IMR-90 (cell line): Measurements from ENCODE around the gene ACSL1. TPM values are rescaled to one million over a fixed set of nuclear protein-coding genes. Genes with fewer than 3 reads are reported as not detected.

Experiments
- ATAC-seq: fragments of 200-7000 bp; cut with Tn5 transposase; 2 replicates; pipeline ENCODE4 v1.9.1; 2020; ENCODE audit warnings: low read depth, mild to moderate bottlenecking, moderate library complexity
- BruUV-seq: library from RNA; stranded (reverse); fragments of 400-500 nt; replicated peaks from 2 replicates; lab custom pipeline; 2021; lab: Mats Ljungman, UMichigan
- CTCF ChIA-PET: fragments of 300-600 bp; formaldehyde crosslinking; extraction: SDS; loops from one replicate; lab custom pipeline; 2021; ENCODE audit warnings: antibody characterized with exemption; lab: Yijun Ruan, JAX
- POLR2A ChIA-PET: fragments of 300-600 bp; sonication (Branson Sonifier 250); formaldehyde crosslinking; loops from one replicate; lab custom pipeline; 2022; ENCODE audit warnings: antibody characterized with exemption; ENCODE audit not compliant: unreplicated experiment; lab: Charles Lee
- DNase-seq: peaks from one replicate; pipeline ENCODE4 v3.0.0; 2013
- H2AFZ ChIP-seq: replicated peaks from 2 replicates; pipeline ENCODE3; 2013; ENCODE audit warnings: low read length, mild to moderate bottlenecking; ENCODE audit not compliant: poor library complexity
- H2AK5ac ChIP-seq: 2 replicates; pipeline ENCODE4 v1.6.1; 2013; ENCODE audit warnings: low read depth, low read length, inconsistent platforms
- H2AK9ac ChIP-seq: replicated peaks from 2 replicates; pipeline ENCODE3; 2013; ENCODE audit warnings: mild to moderate bottlenecking, low read depth, low read length, moderate library complexity; ENCODE audit not compliant: poor library complexity
- H2BK120ac ChIP-seq: 2 replicates; pipeline ENCODE4 v1.6.1; 2013; ENCODE audit warnings: low read depth, low read length, inconsistent platforms
- H2BK15ac ChIP-seq: 3 replicates; pipeline ENCODE4 v1.6.1; 2013; ENCODE audit warnings: low read depth, low read length, inconsistent platforms
- H2BK20ac ChIP-seq: 2 replicates; pipeline ENCODE4 v1.6.1; 2013; ENCODE audit warnings: low read depth, mild to moderate bottlenecking, inconsistent platforms, low read length, moderate library complexity
- H2BK5ac ChIP-seq: 2 replicates; pipeline ENCODE4 v1.6.1; 2013; ENCODE audit warnings: mild to moderate bottlenecking, low read depth, low read length, inconsistent platforms; ENCODE audit not compliant: poor library complexity, severe bottlenecking
- H3K14ac ChIP-seq: replicated peaks from 2 replicates; pipeline ENCODE4 v1.6.1; 2013; ENCODE audit warnings: low read depth, low read length, inconsistent platforms
- H3K18ac ChIP-seq: 2 replicates; pipeline ENCODE4 v1.6.1; 2013; ENCODE audit warnings: low read depth, low read length, control low read depth
- H3K23ac ChIP-seq: 2 replicates; pipeline ENCODE4 v1.6.1; 2013; ENCODE audit warnings: low read depth, low read length, inconsistent platforms
- H3K27ac ChIP-seq: 2 replicates; pipeline ENCODE4 v1.5.1; 2013; ENCODE audit warnings: mild to moderate bottlenecking, control low read depth, low read length; ENCODE audit not compliant: insufficient read depth
- H3K27me3 ChIP-seq: 2 replicates; pipeline ENCODE4 v1.6.1; 2013; ENCODE audit warnings: low read length; ENCODE audit not compliant: control insufficient read depth, insufficient read depth
- H3K36me3 ChIP-seq: 2 replicates; pipeline ENCODE4 v1.6.1; 2013; ENCODE audit warnings: low read length, mixed read lengths; ENCODE audit not compliant: control insufficient read depth, insufficient read depth
- H3K4ac ChIP-seq: 2 replicates; pipeline ENCODE4 v1.6.1; 2013; ENCODE audit warnings: low read depth, low read length, inconsistent platforms
- H3K4me1 ChIP-seq: 2 replicates; pipeline ENCODE4 v1.6.1; 2013; ENCODE audit warnings: low read length, mixed read lengths; ENCODE audit not compliant: control insufficient read depth, insufficient read depth
- H3K4me2 ChIP-seq: 2 replicates; pipeline ENCODE4 v1.6.1; 2013; ENCODE audit warnings: low read depth, mild to moderate bottlenecking, control low read depth, low read length, moderate library complexity
- H3K4me3 ChIP-seq: 2 replicates; pipeline ENCODE4 v1.5.1; 2013; ENCODE audit warnings: low read depth, mild to moderate bottlenecking, control low read depth, low read length, moderate library complexity; ENCODE audit not compliant: insufficient read depth
- H3K56ac ChIP-seq: 2 replicates; pipeline ENCODE4 v1.6.1; 2013; ENCODE audit warnings: low read length, inconsistent platforms; ENCODE audit not compliant: insufficient read depth; ENCODE audit errors: extremely low read depth
- H3K79me1 ChIP-seq, 2 experiments: 2 replicates each; pipeline ENCODE4 v1.6.1; 2013; ENCODE audit warnings: low read length in 2 of 2, inconsistent platforms in 1 of 2, low read depth in 1 of 2
- H3K9ac ChIP-seq: 2 replicates; pipeline ENCODE4 v1.6.1; 2013; ENCODE audit warnings: low read depth, low read length, control low read depth
- H3K9me1 ChIP-seq: 2 replicates; pipeline ENCODE4 v1.6.1; 2013; ENCODE audit warnings: low read length, inconsistent platforms; ENCODE audit not compliant: insufficient read depth
- H3K9me3 ChIP-seq: 2 replicates; pipeline ENCODE4 v1.6.1; 2013; ENCODE audit warnings: low read length; ENCODE audit not compliant: control insufficient read depth, insufficient read depth
- H4K20me1 ChIP-seq: 2 replicates; pipeline ENCODE4 v1.6.1; 2013; ENCODE audit warnings: low read length, inconsistent platforms; ENCODE audit not compliant: insufficient read depth
- H4K5ac ChIP-seq: 2 replicates; pipeline ENCODE4 v1.6.1; 2013; ENCODE audit warnings: mild to moderate bottlenecking, low read depth, low read length, control low read depth
- H4K8ac ChIP-seq, 2 experiments: 2 replicates each; pipeline ENCODE4 v1.6.1; 2013; ENCODE audit warnings: low read depth in 2 of 2, low read length in 2 of 2, control low read depth in 1 of 2, inconsistent platforms in 1 of 2
- H4K91ac ChIP-seq: 2 replicates; pipeline ENCODE4 v1.6.1; 2013; ENCODE audit warnings: low read depth, low read length, inconsistent platforms; ENCODE audit not compliant: insufficient read depth
- CHD1 ChIP-seq: IDR thresholded peaks from 2 replicates; pipeline ENCODE4 v1.6.1; 2012; ENCODE audit warnings: low read depth, low read length, improper control_type of control experiment
- RCOR1 ChIP-seq: IDR thresholded peaks from 2 replicates; pipeline ENCODE4 v1.6.1; 2012; ENCODE audit warnings: mild to moderate bottlenecking, low read length, improper control_type of control experiment; ENCODE audit not compliant: insufficient replicate concordance
- RFX5 ChIP-seq: IDR thresholded peaks from 2 replicates; pipeline ENCODE4 v1.8.0; 2012; ENCODE audit warnings: low read depth, mild to moderate bottlenecking, low read length, moderate library complexity
- WGBS, 2 experiments: methylation state at CpG; one replicate each; pipeline versions ENCODE4 v1.1.5 to v1.1.7; 2013; ENCODE audit warnings: missing lambda C conversion rate in 2 of 2; ENCODE audit not compliant: insufficient read length in 1 of 2; ENCODE audit errors: extremely low coverage in 2 of 2; 5-methylcytosine and 5-hydroxymethylcytosine counted together
- dilution Hi-C: fragments of 300-500 bp; cut with HindIII; formaldehyde crosslinking; loops from one replicate; pipeline ENCODE4 v1.14.3; 2018; ENCODE audit warnings: low sequenced_read_pairs; ENCODE audit not compliant: unreplicated experiment
- in situ Hi-C: fragments of 300-500 bp; cut with MboI; formaldehyde crosslinking; loops from 3 replicates; pipeline ENCODE4 v1.14.3; 2019; ENCODE audit warnings: low sequenced_read_pairs, inconsistent platforms, mixed read lengths
- intact Hi-C: fragments of 100-400 bp; cut with micrococcal nuclease; formaldehyde crosslinking; loops from 2 replicates; pipeline ENCODE4 v1.10.0; 2022
- polyA plus RNA-seq, 3 experiments: library from polyadenylated mRNA; depleted of rRNA; stranded (reverse); fragments of >200 nt; gene quantifications; 2 replicates each; pipeline ENCODE4 v1.2.3, GENCODE V29; 2012; ENCODE audit warnings: low replicate concordance in 1 of 3
- total RNA-seq: library from RNA; depleted of rRNA; stranded (reverse); fragments of >200 nt; gene quantifications from 2 replicates; pipeline ENCODE4 v1.2.3, GENCODE V29; 2012

The ACSL1 gene
- total and polyA plus RNA-seq, 2 of the 4 experiments (the other 2 are of a cell fraction) = 14.4 to 26.0 TPM

DNA sequence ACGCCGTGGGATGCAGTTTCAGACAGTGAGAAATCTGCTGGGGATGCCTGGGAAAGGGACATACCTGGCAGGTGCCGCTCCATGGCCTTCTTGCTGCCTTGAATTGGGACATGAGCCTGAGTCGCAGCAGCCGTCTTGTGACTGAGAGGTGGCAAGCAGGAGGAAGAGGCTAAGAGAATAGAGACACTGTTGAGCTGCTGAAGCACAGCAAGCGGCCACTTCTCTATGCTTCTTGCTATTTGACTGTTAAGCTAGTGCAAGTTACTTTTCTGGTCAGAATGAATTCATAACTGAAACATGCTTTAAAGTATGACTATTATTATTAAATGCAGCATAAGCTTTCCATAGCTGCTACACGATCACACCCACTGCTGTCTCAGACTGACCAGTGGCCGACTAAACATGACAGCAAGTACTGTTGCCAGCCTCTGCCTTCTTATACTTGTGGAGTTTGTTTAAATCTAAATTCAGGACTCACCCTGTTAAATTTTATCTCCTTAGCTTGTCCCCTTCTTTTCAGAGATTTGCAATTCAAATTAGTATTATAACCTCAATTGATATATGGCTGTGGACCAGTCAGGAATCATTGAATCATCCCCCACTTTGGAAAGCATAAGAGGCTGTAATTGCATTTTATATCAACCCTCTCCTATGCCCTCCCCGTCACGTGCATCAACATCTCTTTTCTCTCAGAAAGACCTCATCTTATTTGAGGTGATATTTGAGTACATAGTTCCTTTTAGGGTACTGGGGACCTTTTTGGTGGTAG, 24.8 kb upstream of the ACSL1 start:
- no TSS peak for BruUV-seq
- Histone ChIP-seq H4K20me1 (no peaks in the 10 kb centered on the region), H3K9ac (no peak overlapping the region), H3K27ac (no peak overlapping the region), H3K14ac (no peak overlapping the region), H4K8ac (no peak overlapping the region), H2BK15ac (no peak overlapping the region), H3K4me2 (no peak overlapping the region), H2BK20ac (no peak overlapping the region), H3K23ac (no peak overlapping the region), H4K91ac (no peak overlapping the region), H3K9me3 (no peaks in the 10 kb centered on the region), H3K36me3 (no peaks in the 10 kb centered on the region), H3K4ac (no peak overlapping the region), H2AFZ (no peak overlapping the region), H3K18ac (no peak overlapping the region), H2AK5ac (no peak overlapping the region), H3K4me1 (peaks cover 2% of the 10 kb centered on the region; the same call in 1 of the 2 replicates), H3K27me3 (peaks cover 16% of the 10 kb centered on the region), H2BK5ac (no peak overlapping the region), H3K9me1 (no peaks in the 10 kb centered on the region), H2BK120ac (no peak overlapping the region), H3K79me1 (no peaks in the 10 kb centered on the region), H2AK9ac (no peak overlapping the region), H3K4me3 (no peak overlapping the region), H4K5ac (no peak overlapping the region), H3K56ac (no peak overlapping the region)
- 93% methylated on average over 3 of the region's 10 CpGs; no CpG with 5 or more reads in 1 of the 2 experiments for WGBS, 2 experiments
- no peak for TF ChIP-seq RCOR1
- no peak for TF ChIP-seq RFX5
- TF ChIP-seq CHD1 = no peak
- no peak for ATAC-seq
- dilution Hi-C loops = no loop called here
- intact Hi-C loops = no loop called here
- ChIA-PET POLR2A (no interaction called here), CTCF (no interaction called here)
- no peak for DNase-seq
- in situ Hi-C loops = no loop called here
